NCI-H2196 treated with DMSO at 0.1 percent for 48 hours (cell line): ENCODE data around the gene ZNF646.

Experiments
- DNase-seq: peaks from one replicate; lab custom pipeline; 2025; ENCODE audit not compliant: unreplicated experiment; lab: John Stamatoyannopoulos, UW

ZNF646 gene

DNA sequence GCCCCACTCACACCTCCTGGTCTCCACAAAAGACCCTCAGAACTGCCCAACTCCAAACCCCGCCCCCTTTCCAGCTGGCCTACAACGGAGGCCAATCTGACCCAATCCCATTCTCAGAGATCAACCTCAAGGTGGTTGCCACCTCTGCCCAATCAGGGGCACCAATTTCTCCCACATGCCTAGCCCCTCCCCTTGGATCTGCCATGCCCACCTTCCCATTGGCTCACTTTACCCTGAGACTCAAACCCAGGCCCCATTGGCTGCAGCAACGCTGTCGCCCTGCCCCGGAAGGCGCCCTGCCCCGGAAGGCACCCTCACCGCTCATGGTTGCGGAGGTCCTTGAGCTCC lies 10.8 kb upstream of the ZNF646 start:
- no peak for DNase-seq

DNA sequence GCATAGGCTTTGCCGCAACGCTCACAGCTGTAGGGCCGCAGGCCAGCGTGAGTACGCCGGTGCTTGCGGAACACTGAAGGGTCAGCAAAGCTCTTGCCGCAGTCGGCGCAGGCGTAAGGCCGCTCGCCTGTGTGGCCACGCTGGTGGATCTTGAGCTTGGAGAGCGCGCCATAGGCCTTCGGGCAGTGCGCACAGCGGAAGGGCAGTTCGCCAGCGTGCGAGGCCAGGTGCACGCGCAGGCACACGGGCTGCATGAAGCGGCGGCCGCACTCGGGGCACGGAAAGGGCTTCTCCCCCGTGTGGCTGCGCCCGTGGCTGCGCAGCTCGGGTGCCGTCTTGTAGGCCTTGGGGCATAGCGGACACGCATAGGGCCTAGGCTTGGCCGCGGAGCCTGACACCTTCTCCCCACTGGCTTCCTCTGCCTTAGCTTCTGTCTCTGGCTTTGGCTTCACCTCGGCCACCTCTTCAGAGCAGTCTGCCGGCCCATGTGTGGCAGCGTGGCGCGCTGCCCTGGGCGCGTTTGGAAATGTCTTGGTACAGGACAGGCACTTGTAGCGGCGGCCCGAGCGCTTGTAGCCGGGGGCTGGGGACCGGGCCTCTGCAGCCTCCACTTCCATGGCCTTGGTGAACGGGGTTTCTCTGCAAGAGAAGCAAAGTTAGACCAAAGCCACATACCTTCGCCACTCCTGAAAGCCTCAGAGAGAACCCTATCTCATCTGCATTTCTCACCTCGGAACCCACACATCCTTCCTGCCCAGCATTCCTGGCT lies 10.2 kb upstream of the ZNF646 start:
- DNase-seq: no peak

- no peak for DNase-seq
Observed at GRCh38 chr16:31064882-31065461, 9.2 kb upstream of the ZNF646 start.

- no peak for DNase-seq
Observed at GRCh38 chr16:31067342-31067741, 6.9 kb upstream of the ZNF646 start.

DNA sequence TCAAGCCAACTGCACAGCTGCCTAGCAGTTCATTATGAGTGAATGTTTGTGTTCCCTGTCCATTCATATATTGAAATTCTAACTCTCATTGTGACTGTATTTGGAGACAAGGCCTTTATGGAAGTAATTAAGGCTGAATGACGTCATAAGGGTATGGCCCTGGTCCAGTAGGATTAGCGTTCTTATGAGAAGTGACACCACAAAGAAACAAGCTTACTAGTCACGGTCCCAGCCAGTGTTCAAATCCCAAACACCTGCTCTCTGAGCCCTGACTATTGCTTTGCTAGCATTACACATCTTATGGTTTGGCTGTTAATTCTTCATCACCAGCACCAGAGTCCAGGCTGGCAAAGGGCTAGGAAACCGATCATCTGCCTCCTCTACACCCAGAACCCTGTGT lies 2.4 kb upstream of the ZNF646 start:
- DNase-seq: peak; percentile 45

GRCh38 chr16:31072540-31073141 lies 1.6 kb upstream of the ZNF646 start:
- no peak for DNase-seq

DNA sequence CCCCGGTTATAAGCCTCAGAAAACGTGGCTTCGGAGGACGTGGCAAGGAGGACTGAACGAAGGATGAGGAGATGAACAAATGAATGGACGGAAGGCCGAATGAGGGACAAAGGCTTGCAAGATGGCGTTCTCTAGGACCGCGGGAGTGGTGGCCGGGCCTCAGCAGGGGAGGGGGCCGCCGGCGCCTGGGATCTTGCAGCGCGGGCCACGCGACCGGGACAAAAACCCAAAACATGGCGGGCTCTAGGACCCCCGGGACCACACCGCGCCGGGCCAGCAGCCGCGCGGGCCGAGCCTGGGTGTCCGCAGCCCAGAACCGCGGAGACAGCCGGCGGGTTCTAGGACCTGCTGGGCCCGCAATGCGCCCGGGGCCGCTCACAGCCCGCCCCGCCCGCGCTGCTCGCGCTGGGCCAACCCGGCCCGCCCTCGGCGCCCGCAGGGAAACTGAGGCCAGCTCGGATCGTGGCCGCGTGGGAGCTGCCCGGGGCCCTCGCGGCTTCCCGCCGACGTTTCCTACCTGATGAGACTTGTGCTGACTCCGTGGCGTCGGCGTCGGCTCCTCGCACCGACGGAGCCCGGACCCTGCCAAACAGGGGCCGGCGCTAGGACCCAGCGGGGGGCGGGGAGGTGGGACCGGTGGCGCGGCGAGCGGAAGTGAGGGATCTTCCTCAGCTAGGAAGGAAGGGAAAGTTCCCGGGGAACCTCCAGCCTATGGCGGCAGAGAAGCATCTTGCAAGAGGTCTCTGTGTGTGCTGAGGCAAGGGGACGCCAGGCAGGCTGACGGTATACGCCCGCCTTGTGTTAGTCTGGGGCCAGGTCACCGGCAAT lies 866 bp upstream of the ZNF646 start:
- DNase-seq: peak; percentile 83

GRCh38 chr16:31074814-31075183 lies 577 bp downstream of the ZNF646 start:
- no peak for DNase-seq

- no peak for DNase-seq
Observed at GRCh38 chr16:31076319-31076718, 2.1 kb downstream of the ZNF646 start.

DNA sequence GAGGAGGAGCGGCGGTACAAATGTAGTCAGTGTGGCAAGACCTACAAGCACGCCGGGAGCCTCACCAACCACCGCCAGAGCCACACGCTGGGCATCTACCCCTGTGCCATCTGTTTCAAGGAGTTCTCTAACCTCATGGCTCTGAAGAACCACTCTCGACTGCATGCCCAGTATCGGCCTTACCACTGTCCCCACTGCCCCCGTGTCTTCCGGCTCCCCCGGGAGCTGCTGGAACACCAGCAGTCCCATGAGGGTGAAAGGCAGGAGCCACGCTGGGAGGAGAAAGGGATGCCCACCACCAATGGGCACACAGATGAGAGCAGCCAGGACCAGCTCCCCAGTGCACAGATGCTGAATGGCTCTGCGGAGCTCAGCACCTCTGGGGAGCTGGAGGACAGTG lies 2.8 kb downstream of the ZNF646 start:
- no peak for DNase-seq

GRCh38 chr16:31077592-31078396 lies 3.6 kb downstream of the ZNF646 start:
- DNase-seq: no peak

- DNase-seq: no peak
Observed at GRCh38 chr16:31078597-31079341, 4.5 kb downstream of the ZNF646 start.

GRCh38 chr16:31079342-31079944 lies 5.2 kb downstream of the ZNF646 start:
- DNase-seq: no peak

DNA sequence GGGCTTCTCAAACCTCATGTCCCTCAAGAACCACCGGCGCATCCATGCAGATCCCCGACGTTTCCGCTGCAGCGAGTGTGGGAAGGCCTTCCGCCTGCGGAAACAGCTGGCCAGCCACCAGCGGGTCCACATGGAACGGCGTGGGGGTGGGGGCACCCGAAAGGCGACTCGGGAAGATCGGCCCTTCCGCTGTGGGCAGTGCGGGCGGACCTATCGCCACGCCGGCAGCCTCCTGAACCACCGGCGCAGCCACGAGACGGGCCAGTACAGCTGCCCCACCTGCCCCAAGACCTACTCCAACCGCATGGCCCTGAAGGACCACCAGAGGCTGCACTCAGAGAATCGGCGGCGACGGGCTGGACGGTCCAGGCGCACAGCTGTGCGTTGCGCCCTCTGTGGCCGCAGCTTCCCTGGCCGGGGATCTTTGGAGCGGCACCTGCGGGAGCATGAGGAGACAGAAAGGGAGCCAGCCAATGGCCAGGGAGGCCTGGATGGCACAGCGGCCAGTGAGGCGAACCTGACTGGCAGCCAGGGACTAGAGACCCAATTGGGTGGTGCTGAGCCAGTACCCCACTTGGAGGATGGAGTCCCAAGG lies 5.9 kb downstream of the ZNF646 start:
- no peak for DNase-seq

DNA sequence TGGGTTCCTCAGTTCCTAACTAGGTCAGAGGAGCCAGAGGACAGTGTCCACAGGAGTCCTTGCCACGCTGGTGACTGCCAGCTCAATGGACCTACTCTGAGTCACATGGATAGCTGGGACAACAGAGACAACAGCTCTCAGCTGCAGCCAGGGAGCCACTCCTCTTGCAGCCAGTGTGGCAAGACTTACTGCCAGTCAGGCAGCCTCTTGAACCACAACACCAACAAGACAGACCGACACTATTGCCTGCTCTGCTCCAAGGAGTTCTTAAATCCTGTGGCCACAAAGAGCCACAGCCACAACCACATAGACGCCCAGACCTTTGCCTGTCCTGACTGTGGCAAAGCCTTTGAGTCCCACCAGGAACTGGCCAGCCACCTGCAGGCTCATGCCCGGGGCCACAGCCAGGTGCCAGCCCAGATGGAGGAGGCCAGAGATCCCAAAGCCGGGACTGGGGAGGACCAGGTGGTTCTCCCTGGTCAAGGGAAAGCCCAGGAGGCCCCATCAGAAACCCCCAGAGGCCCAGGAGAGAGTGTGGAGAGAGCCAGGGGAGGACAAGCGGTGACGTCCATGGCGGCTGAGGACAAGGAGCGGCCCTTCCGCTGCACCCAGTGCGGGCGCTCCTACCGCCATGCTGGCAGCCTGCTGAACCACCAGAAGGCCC lies 6.7 kb downstream of the ZNF646 start:
- no peak for DNase-seq

GRCh38 chr16:31081428-31082351 lies 7.5 kb downstream of the ZNF646 start:
- no peak for DNase-seq

DNA sequence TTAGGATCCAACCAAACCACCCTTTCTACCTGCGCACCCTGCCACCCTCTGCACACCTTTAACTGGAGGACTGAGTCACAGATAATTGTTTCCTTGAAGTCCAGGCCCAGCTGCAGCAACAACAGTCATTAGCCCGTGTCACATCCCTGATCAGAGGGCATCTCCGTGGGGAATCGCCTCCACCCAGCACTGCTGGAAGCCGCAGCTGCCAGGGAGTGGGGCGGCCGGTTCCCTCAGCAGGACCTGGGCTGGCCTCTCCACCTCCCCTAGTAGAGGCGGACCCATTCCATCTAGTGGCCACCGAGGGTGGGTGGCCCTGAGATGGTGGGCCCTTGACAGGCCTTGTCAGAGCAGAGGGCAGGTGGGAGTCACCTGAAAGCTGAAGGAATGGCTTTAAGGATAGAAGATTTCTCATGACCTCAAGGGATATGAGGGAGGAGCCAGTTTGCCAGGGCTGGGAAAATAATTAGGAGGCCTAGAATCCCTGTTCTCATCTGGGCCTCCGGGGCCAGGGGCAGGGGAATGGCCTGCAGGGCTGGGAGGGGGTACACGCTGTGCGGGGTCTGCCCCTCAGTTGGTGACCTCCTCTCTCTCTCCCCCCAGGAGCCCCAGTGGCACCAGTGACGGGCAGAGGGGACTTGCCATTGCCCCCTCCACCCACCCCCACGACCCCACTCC lies 8.3 kb downstream of the ZNF646 start:
- no peak for DNase-seq
